Measurements from ENCODE around the gene BHLHE40.

Gene BHLHE40

GRCh38 chr3:4994823-4995499 lies 15.7 kb downstream of the BHLHE40 start:
- peak; percentile 75 for FAIRE-seq
- DNase-seq (ENCODE audit: insufficient read length, low spot score) = peak; percentile 52
- peak; percentile 65 for TF ChIP-seq POLR2A (IDR thresholded peaks at IDR 0.05; ENCODE audit: low read depth, low read length)

- TF ChIP-seq POLR2A (IDR thresholded peaks at IDR 0.05; ENCODE audit: low read depth, low read length) = no peak
- peak; percentile 83 for FAIRE-seq
- peak; percentile 67 for DNase-seq (ENCODE audit: insufficient read length, low spot score)
Observed at GRCh38 chr3:4995500-4996053, 16.3 kb downstream of the BHLHE40 start.

GRCh38 chr3:4996223-4996765 lies 17.1 kb downstream of the BHLHE40 start:
- no peak for DNase-seq (ENCODE audit: insufficient read length, low spot score)
- FAIRE-seq = no peak
- TF ChIP-seq POLR2A (IDR thresholded peaks at IDR 0.05; ENCODE audit: low read depth, low read length) = no peak

- FAIRE-seq (no peak), DNase-seq (ENCODE audit: insufficient read length, low spot score) (no peak)
- TF ChIP-seq POLR2A (IDR thresholded peaks at IDR 0.05; ENCODE audit: low read depth, low read length) = no peak
Observed at GRCh38 chr3:4996771-4997291, 17.6 kb downstream of the BHLHE40 start.

GRCh38 chr3:4997946-4998345 lies 18.7 kb downstream of the BHLHE40 start:
- FAIRE-seq = no peak
- DNase-seq (ENCODE audit: insufficient read length, low spot score) = no peak
- TF ChIP-seq POLR2A (IDR thresholded peaks at IDR 0.05; ENCODE audit: low read depth, low read length) = no peak

- no peak for DNase-seq (ENCODE audit: insufficient read length, low spot score)
- no peak for TF ChIP-seq POLR2A (IDR thresholded peaks at IDR 0.05; ENCODE audit: low read depth, low read length)
- FAIRE-seq = no peak
Observed at GRCh38 chr3:4999531-5000184, 20.4 kb downstream of the BHLHE40 start.

GRCh38 chr3:5001135-5001534 lies 21.9 kb downstream of the BHLHE40 start:
- DNase-seq (ENCODE audit: insufficient read length, low spot score) = no peak
- TF ChIP-seq POLR2A (IDR thresholded peaks at IDR 0.05; ENCODE audit: low read depth, low read length) = no peak
- FAIRE-seq = no peak

GRCh38 chr3:5001805-5002173 lies 22.6 kb downstream of the BHLHE40 start:
- FAIRE-seq (no peak), DNase-seq (ENCODE audit: insufficient read length, low spot score) (no peak)

GRCh38 chr3:5002174-5002870 lies 23.1 kb downstream of the BHLHE40 start:
- DNase-seq (ENCODE audit: insufficient read length, low spot score) (no peak), FAIRE-seq (no peak)
- no peak for TF ChIP-seq POLR2A (IDR thresholded peaks at IDR 0.05; ENCODE audit: low read depth, low read length)

More at GRCh38 chr3:5001805-5002173, 22.6 kb downstream of the BHLHE40 start:
- TF ChIP-seq POLR2A (IDR thresholded peaks at IDR 0.05; ENCODE audit: low read depth, low read length) = no peak

GRCh38 chr3:5002871-5003247 lies 23.6 kb downstream of the BHLHE40 start:
- no peak for TF ChIP-seq POLR2A (IDR thresholded peaks at IDR 0.05; ENCODE audit: low read depth, low read length)
- DNase-seq (ENCODE audit: insufficient read length, low spot score) = no peak
- FAIRE-seq = no peak

GRCh38 chr3:5004319-5005152 lies 25.3 kb downstream of the BHLHE40 start:
- DNase-seq (ENCODE audit: insufficient read length, low spot score) (no peak), FAIRE-seq (no peak)
- no peak for TF ChIP-seq POLR2A (IDR thresholded peaks at IDR 0.05; ENCODE audit: low read depth, low read length)

GRCh38 chr3:5005367-5005766 lies 26.1 kb downstream of the BHLHE40 start:
- no peak for DNase-seq (ENCODE audit: insufficient read length, low spot score)
- no peak for TF ChIP-seq POLR2A (IDR thresholded peaks at IDR 0.05; ENCODE audit: low read depth, low read length)
- no peak for FAIRE-seq

- no peak for TF ChIP-seq POLR2A (IDR thresholded peaks at IDR 0.05; ENCODE audit: low read depth, low read length)
- FAIRE-seq (no peak), DNase-seq (ENCODE audit: insufficient read length, low spot score) (no peak)
Observed at GRCh38 chr3:5006755-5007202, 27.5 kb downstream of the BHLHE40 start.
